BLaER1 treated with 17β-estradiol and CSF1 and Interleukin-3, amounts not matched to agents 10 nM and 100 nM (cell line): ENCODE measurements around the gene DOCK1.

Experiments
- H3K27ac ChIP-seq, 11 experiments: shearing (Covaris generic); formaldehyde crosslinking; 2 replicates each; pipeline ENCODE4 v1.8.1; 2022
- H3K27me3 ChIP-seq, 11 experiments: shearing (Covaris generic); formaldehyde crosslinking; 2 replicates each; pipeline ENCODE4 v1.8.1; 2022
- H3K36me3 ChIP-seq, 11 experiments: shearing (Covaris generic); formaldehyde crosslinking; 2 replicates each; pipeline ENCODE4 v1.8.1; 2022
- H3K4me1 ChIP-seq, 10 experiments: shearing (Covaris generic); formaldehyde crosslinking; 2 replicates each; pipeline ENCODE4 v1.8.1; 2022
- H3K4me2 ChIP-seq, 11 experiments: shearing (Covaris generic); formaldehyde crosslinking; 2 replicates each; pipeline ENCODE4 v1.8.1; 2022
- H3K4me3 ChIP-seq, 10 experiments: shearing (Covaris generic); formaldehyde crosslinking; 2 replicates each; pipeline ENCODE4 v1.8.1; 2022
- H3K9ac ChIP-seq, 11 experiments: shearing (Covaris generic); formaldehyde crosslinking; 2 replicates each; pipeline ENCODE4 v1.8.1; 2022
- H3K9me3 ChIP-seq, 11 experiments: shearing (Covaris generic); formaldehyde crosslinking; replicated peaks in 1 of 11; 2 replicates each; pipeline ENCODE4 v1.8.1; 2022
- H4K20me1 ChIP-seq, 11 experiments: shearing (Covaris generic); formaldehyde crosslinking; 2 replicates each; pipeline ENCODE4 v1.8.1; 2022
- Cebpa-rat ChIP-seq, 11 experiments: shearing (Covaris generic); IDR thresholded peaks; 2 replicates each; pipeline ENCODE4 v1.8.1; 2022

DOCK1 gene

DNA sequence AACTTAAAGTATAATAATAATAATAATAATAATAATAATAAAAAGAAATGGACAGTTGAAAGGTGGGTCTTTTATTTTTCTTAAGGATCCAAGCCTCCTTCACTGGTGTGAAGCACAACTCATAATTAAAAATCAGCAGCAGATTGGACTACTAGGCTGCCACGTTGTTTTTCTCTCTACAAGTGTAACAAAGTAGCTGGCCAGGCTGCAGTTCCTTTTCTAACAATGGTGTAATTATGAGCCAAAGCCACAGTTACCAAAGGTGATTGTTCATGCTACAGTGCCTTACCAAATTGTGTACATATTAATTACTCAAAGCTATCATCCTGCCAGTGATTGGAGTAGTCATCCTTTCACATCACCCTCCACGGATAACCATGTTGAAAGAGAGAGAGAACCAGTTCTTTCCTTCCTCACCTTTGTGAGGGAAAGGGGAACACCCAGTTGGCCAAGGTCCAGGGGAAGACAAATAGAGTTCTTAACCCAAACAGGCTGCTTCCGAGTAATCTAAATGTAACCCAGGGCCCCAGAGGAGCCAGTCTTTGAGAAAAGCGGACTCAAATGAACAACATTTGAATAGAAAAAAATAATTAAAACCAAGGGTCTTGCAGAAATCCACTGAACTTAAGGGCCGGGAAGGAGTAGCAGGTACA lies 557.5 kb downstream of the DOCK1 start:
- Histone ChIP-seq H3K4me1 (no peaks in the 10 kb centered on the region), H3K4me2 (no peak overlapping the region), H3K9me3 (peaks cover 14 to 30% (median 24%) of the 10 kb centered on the region in 11 experiments), H3K4me3 (no peak overlapping the region), H3K36me3 (no peaks in the 10 kb centered on the region), H3K27ac (no peak overlapping the region), H4K20me1 (no peaks in the 10 kb centered on the region; a peak in 1 of 22 replicates), H3K9ac (no peak overlapping the region), H3K27me3 (no peaks in the 10 kb centered on the region)
- TF ChIP-seq Cebpa-rat (IDR thresholded peaks at IDR 0.05): no peak

GRCh38 chr10:127463548-127463947 lies 558.3 kb downstream of the DOCK1 start:
- no peak overlapping the region for H3K9ac ChIP-seq
- H3K27me3 ChIP-seq: no peaks in the 10 kb centered on the region
- H4K20me1 ChIP-seq: no peaks in the 10 kb centered on the region; a peak in 1 of 22 replicates
- no peak overlapping the region for H3K4me2 ChIP-seq
- H3K9me3 ChIP-seq: peaks cover 12 to 26% (median 23%) of the 10 kb centered on the region in 11 experiments
- no peaks in the 10 kb centered on the region for H3K36me3 ChIP-seq
- no peaks in the 10 kb centered on the region for H3K4me1 ChIP-seq
- no peak overlapping the region for H3K4me3 ChIP-seq
- TF ChIP-seq Cebpa-rat (IDR thresholded peaks at IDR 0.05): no peak
- no peak overlapping the region for H3K27ac ChIP-seq

DNA sequence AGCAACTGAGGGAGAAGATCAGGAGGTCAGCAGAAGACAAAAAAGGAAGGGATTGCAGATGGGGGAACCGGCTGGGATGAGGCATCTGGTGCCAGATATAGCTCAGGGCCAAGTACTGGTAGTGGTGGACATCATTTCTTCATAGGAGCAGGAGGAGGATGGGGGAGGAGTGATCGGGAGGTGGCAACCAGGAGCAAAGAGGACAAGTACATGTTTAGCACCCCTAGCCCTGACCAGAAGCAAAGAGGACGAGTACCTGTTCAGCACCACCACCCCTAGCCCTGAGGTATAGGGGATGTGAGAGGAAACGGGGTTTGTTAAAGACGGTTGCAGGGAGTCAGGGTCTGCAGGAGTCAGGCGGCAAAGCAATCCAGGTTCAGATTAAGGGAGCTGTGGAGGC lies 559.3 kb downstream of the DOCK1 start:
- H3K9ac ChIP-seq: no peak overlapping the region
- no peaks in the 10 kb centered on the region; a peak in 1 of 22 replicates for H4K20me1 ChIP-seq
- H3K4me1 ChIP-seq: no peaks in the 10 kb centered on the region
- H3K4me2 ChIP-seq: no peak overlapping the region
- TF ChIP-seq Cebpa-rat (IDR thresholded peaks at IDR 0.05): no peak
- H3K27me3 ChIP-seq: no peaks in the 10 kb centered on the region
- H3K27ac ChIP-seq: no peak overlapping the region
- H3K9me3 ChIP-seq: peaks cover 6 to 16% (median 14%) of the 10 kb centered on the region in 11 experiments; a peak in 21 of 22 replicates
- no peak overlapping the region for H3K4me3 ChIP-seq
- no peaks in the 10 kb centered on the region for H3K36me3 ChIP-seq

- Histone ChIP-seq H3K36me3 (no peaks in the 10 kb centered on the region), H3K27me3 (no peaks in the 10 kb centered on the region), H3K27ac (no peak overlapping the region), H3K4me2 (no peak overlapping the region), H3K4me3 (no peak overlapping the region), H4K20me1 (no peaks in the 10 kb centered on the region; a peak in 1 of 22 replicates), H3K9me3 (no peaks in the 10 kb centered on the region), H3K4me1 (no peaks in the 10 kb centered on the region), H3K9ac (no peak overlapping the region)
- TF ChIP-seq Cebpa-rat (IDR thresholded peaks at IDR 0.05): no peak
Measured at GRCh38 chr10:127467811-127468210, 562.6 kb downstream of the DOCK1 start.

- H3K4me3 ChIP-seq: no peak overlapping the region
- H4K20me1 ChIP-seq: no peaks in the 10 kb centered on the region; a peak in 1 of 22 replicates
- no peak for TF ChIP-seq Cebpa-rat (IDR thresholded peaks at IDR 0.05)
- H3K9me3 ChIP-seq: no peaks in the 10 kb centered on the region
- H3K4me1 ChIP-seq: no peaks in the 10 kb centered on the region
- H3K27ac ChIP-seq: no peak overlapping the region
- no peak overlapping the region for H3K9ac ChIP-seq
- no peaks in the 10 kb centered on the region for H3K27me3 ChIP-seq
- no peaks in the 10 kb centered on the region for H3K36me3 ChIP-seq
- H3K4me2 ChIP-seq: no peak overlapping the region
Measured at GRCh38 chr10:127468632-127469031, 563.4 kb downstream of the DOCK1 start.

GRCh38 chr10:127470911-127471310 lies 565.7 kb downstream of the DOCK1 start:
- no peaks in the 10 kb centered on the region for H3K36me3 ChIP-seq
- no peaks in the 10 kb centered on the region; a peak in 1 of 22 replicates for H4K20me1 ChIP-seq
- H3K9me3 ChIP-seq: no peaks in the 10 kb centered on the region
- no peak for TF ChIP-seq Cebpa-rat (IDR thresholded peaks at IDR 0.05)
- no peaks in the 10 kb centered on the region for H3K27me3 ChIP-seq
- no peaks in the 10 kb centered on the region for H3K4me1 ChIP-seq
- no peak overlapping the region for H3K4me3 ChIP-seq
- no peak overlapping the region for H3K27ac ChIP-seq
- no peak overlapping the region for H3K4me2 ChIP-seq
- H3K9ac ChIP-seq: no peak overlapping the region

- Histone ChIP-seq H3K36me3 (no peaks in the 10 kb centered on the region), H3K27ac (no peak overlapping the region), H4K20me1 (no peaks in the 10 kb centered on the region), H3K9me3 (no peaks in the 10 kb centered on the region), H3K27me3 (no peaks in the 10 kb centered on the region), H3K9ac (no peak overlapping the region), H3K4me2 (no peak overlapping the region), H3K4me3 (no peak overlapping the region), H3K4me1 (no peaks in the 10 kb centered on the region)
- no peak for TF ChIP-seq Cebpa-rat (IDR thresholded peaks at IDR 0.05)
Measured at GRCh38 chr10:127472976-127473375, 567.7 kb downstream of the DOCK1 start.

- H3K9ac ChIP-seq: no peak overlapping the region
- no peaks in the 10 kb centered on the region for H4K20me1 ChIP-seq
- no peaks in the 10 kb centered on the region for H3K4me1 ChIP-seq
- no peak overlapping the region for H3K4me3 ChIP-seq
- no peaks in the 10 kb centered on the region for H3K27me3 ChIP-seq
- TF ChIP-seq Cebpa-rat (IDR thresholded peaks at IDR 0.05): no peak
- no peak overlapping the region for H3K4me2 ChIP-seq
- H3K36me3 ChIP-seq: no peaks in the 10 kb centered on the region
- H3K9me3 ChIP-seq: no peaks in the 10 kb centered on the region
- no peak overlapping the region for H3K27ac ChIP-seq
Measured at GRCh38 chr10:127474501-127474900, 569.3 kb downstream of the DOCK1 start.

DNA sequence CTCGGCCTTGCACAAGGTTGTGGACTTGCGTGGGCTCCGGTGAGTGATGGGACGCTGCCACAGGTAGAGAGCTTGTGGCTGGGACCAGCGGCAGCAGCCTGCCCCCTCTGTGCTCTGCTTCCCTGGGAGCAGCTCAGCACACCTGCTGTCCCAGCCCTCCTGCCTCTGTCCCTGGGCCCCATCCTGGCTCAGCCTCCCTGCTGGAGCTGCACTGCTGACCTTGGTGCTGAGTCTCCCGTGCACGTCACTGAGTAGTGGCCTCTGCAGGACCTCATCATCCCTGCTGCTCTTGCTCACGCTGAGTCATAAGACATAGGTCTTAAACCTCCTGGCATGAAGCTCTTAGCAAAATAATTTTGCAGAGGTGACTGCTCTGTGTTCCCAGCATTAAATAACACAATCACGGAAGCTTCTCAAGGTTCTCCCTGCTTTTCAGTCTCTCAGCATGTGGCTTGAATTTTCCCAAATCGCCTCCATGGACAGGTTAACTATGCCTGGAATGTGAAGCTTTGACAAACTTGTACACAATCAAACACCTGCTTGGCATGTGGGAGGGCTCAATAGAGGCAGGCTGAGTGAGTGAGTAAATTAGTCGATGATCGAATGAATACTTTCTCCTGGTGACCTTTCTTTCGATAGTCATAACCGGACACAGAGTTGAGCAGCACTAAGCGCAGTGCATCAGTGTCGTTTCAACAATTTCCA lies 580.1 kb downstream of the DOCK1 start:
- Histone ChIP-seq H3K36me3 (no peaks in the 10 kb centered on the region), H3K9me3 (no peaks in the 10 kb centered on the region; a peak in 1 of 22 replicates), H3K4me3 (no peak overlapping the region), H3K4me1 (peaks cover 0 to 9% (median 0%) of the 10 kb centered on the region in 10 experiments; a peak in 2 of 20 replicates), H4K20me1 (no peaks in the 10 kb centered on the region), H3K9ac (no peak overlapping the region), H3K4me2 (no peak overlapping the region), H3K27ac (no peak overlapping the region), H3K27me3 (no peaks in the 10 kb centered on the region)
- TF ChIP-seq Cebpa-rat (IDR thresholded peaks at IDR 0.05): no peak

- H3K4me3 ChIP-seq: no peak overlapping the region
- no peaks in the 10 kb centered on the region for H3K4me1 ChIP-seq
- H3K36me3 ChIP-seq: no peaks in the 10 kb centered on the region
- H3K27ac ChIP-seq: no peak overlapping the region
- no peaks in the 10 kb centered on the region for H4K20me1 ChIP-seq
- H3K27me3 ChIP-seq: no peaks in the 10 kb centered on the region
- no peak overlapping the region for H3K4me2 ChIP-seq
- H3K9ac ChIP-seq: no peak overlapping the region
- no peak for TF ChIP-seq Cebpa-rat (IDR thresholded peaks at IDR 0.05)
- no peaks in the 10 kb centered on the region; a peak in 1 of 22 replicates for H3K9me3 ChIP-seq
Measured at GRCh38 chr10:127486355-127486754, 581.1 kb downstream of the DOCK1 start.
